ENCODE results near the gene SOCS7. TPM values are rescaled to one million over a fixed set of nuclear protein-coding genes. Genes with fewer than 3 reads are reported as not detected.

Gene SOCS7
- polyA plus RNA-seq (2013, experiment 1 of 2): 4.7 TPM
- polyA plus RNA-seq (2013, experiment 2 of 2): 4.0 TPM

GRCh38 chr17:38351412-38352222 lies at the start of gene SOCS7:
Gene SOCS7 (plus strand): TSS chr17:38351844. CDS start chr17:38352053, 209 bp downstream.
- peak within 1 kb of the TSS; percentile 76 for H3K4me2 ChIP-seq (ENCODE audit: low read length, poor library complexity, severe bottlenecking)
- H3K9me3 ChIP-seq (ENCODE audit: control insufficient read depth, low read length): no peaks in the 10 kb centered on the region
- peaks cover 10% of the 10 kb centered on the region for H3K79me1 ChIP-seq (replicated peaks; ENCODE audit: low read length, poor library complexity, severe bottlenecking)
- H3K4me3 ChIP-seq (ENCODE audit: insufficient read depth in 1 of 2, low read depth in 1 of 2, low read length in 2 of 2): peak within 1 kb of the TSS; percentile 81 to 89
- H3K27ac ChIP-seq (ENCODE audit: low read length, poor library complexity, severe bottlenecking): peak within 1 kb of the TSS; percentile 62
- H2BK15ac ChIP-seq (ENCODE audit: low read depth, poor library complexity, severe bottlenecking): peak within 1 kb of the TSS; percentile 91
- peak; percentile 91 for DNase-seq
- H3K9ac ChIP-seq (ENCODE audit: low read length): peak within 1 kb of the TSS; percentile 86
- H2BK5ac ChIP-seq (ENCODE audit: low read depth, low read length, poor library complexity, severe bottlenecking): no peak within 1 kb of the TSS
- peaks cover 5% of the 10 kb centered on the region for H3K4me1 ChIP-seq (ENCODE audit: control insufficient read depth, insufficient read depth, low read depth, low read length)
- peak within 1 kb of the TSS; percentile 83 to 85 for H3K18ac ChIP-seq (ENCODE audit: low read depth in 1 of 2, low read length in 2 of 2)
- H2AK5ac ChIP-seq (ENCODE audit: low read length, severe bottlenecking): no peak within 1 kb of the TSS
- WGBS: 19% methylated on average over 35 of the region's 84 CpGs
- H4K8ac ChIP-seq (ENCODE audit: low read length): peak within 1 kb of the TSS; percentile 99
- H2AFZ ChIP-seq (ENCODE audit: low read depth, low read length): peak within 1 kb of the TSS; percentile 79
- peak within 1 kb of the TSS; percentile 88 for H2BK120ac ChIP-seq (ENCODE audit: low read depth, low read length)
- peak within 1 kb of the TSS in 1 of 2 experiments; percentile 71 for H3K14ac ChIP-seq (ENCODE audit: low read length in 2 of 2)
- no peaks in the 10 kb centered on the region for H3K27me3 ChIP-seq (ENCODE audit: control insufficient read depth in 1 of 2, insufficient read depth in 1 of 2, low read length in 2 of 2)
- peak within 1 kb of the TSS; percentile 46 to 95 for H3K4ac ChIP-seq (ENCODE audit: low read depth in 1 of 2, low read length in 2 of 2)
- H2BK12ac ChIP-seq (ENCODE audit: low read length in 2 of 2): peak within 1 kb of the TSS in 1 of 2 experiments; percentile 13
- peak within 1 kb of the TSS; percentile 44 for H4K91ac ChIP-seq (ENCODE audit: low read length)
- peak within 1 kb of the TSS; percentile 70 to 99 for H3K23ac ChIP-seq (ENCODE audit: low read length in 2 of 2)
- no peaks in the 10 kb centered on the region for H3K36me3 ChIP-seq (ENCODE audit: control insufficient read depth in 1 of 2, insufficient read depth in 2 of 2, low read depth in 1 of 2, low read length in 2 of 2)

GRCh38 chr17:38315497-38315896 lies 36.1 kb upstream of the SOCS7 start:
- Histone ChIP-seq H3K9me3 (ENCODE audit: control insufficient read depth, low read length) (no peaks in the 10 kb centered on the region), H4K8ac (ENCODE audit: low read length) (no peak overlapping the region), H3K79me1 (replicated peaks; ENCODE audit: low read length, poor library complexity, severe bottlenecking) (no peaks in the 10 kb centered on the region), H2BK120ac (ENCODE audit: low read depth, low read length) (no peak overlapping the region), H3K27ac (ENCODE audit: low read length, poor library complexity, severe bottlenecking) (no peak overlapping the region), H3K4me2 (ENCODE audit: low read length, poor library complexity, severe bottlenecking) (no peak overlapping the region), H4K91ac (ENCODE audit: low read length) (no peak overlapping the region), H2BK15ac (ENCODE audit: low read depth, poor library complexity, severe bottlenecking) (no peak overlapping the region), H3K14ac (ENCODE audit: low read length in 2 of 2) (no peak overlapping the region), H3K4ac (ENCODE audit: low read depth in 1 of 2, low read length in 2 of 2) (no peak overlapping the region), H3K4me1 (ENCODE audit: control insufficient read depth, insufficient read depth, low read depth, low read length) (no peaks in the 10 kb centered on the region), H3K23ac (ENCODE audit: low read length in 2 of 2) (no peak overlapping the region), H2BK12ac (ENCODE audit: low read length in 2 of 2) (no peak overlapping the region), H2BK5ac (ENCODE audit: low read depth, low read length, poor library complexity, severe bottlenecking) (no peak overlapping the region), H3K9ac (ENCODE audit: low read length) (no peak overlapping the region), H3K4me3 (ENCODE audit: insufficient read depth in 1 of 2, low read depth in 1 of 2, low read length in 2 of 2) (no peak overlapping the region), H3K27me3 (ENCODE audit: control insufficient read depth in 1 of 2, insufficient read depth in 1 of 2, low read length in 2 of 2) (no peaks in the 10 kb centered on the region), H2AFZ (ENCODE audit: low read depth, low read length) (no peak overlapping the region), H3K18ac (ENCODE audit: low read depth in 1 of 2, low read length in 2 of 2) (no peak overlapping the region), H3K36me3 (ENCODE audit: control insufficient read depth in 1 of 2, insufficient read depth in 2 of 2, low read depth in 1 of 2, low read length in 2 of 2) (peaks cover 15 to 25% of the 10 kb centered on the region in 2 experiments), H2AK5ac (ENCODE audit: low read length, severe bottlenecking) (no peak overlapping the region)
- DNase-seq: no peak
- WGBS: 67% methylated on average over 3 of the region's 3 CpGs

- Histone ChIP-seq H3K14ac (ENCODE audit: low read length in 2 of 2) (no peak overlapping the region), H3K18ac (ENCODE audit: low read depth in 1 of 2, low read length in 2 of 2) (no peak overlapping the region), H3K4me2 (ENCODE audit: low read length, poor library complexity, severe bottlenecking) (no peak overlapping the region), H3K79me1 (replicated peaks; ENCODE audit: low read length, poor library complexity, severe bottlenecking) (no peaks in the 10 kb centered on the region), H3K9me3 (ENCODE audit: control insufficient read depth, low read length) (no peaks in the 10 kb centered on the region), H3K4ac (ENCODE audit: low read depth in 1 of 2, low read length in 2 of 2) (no peak overlapping the region), H3K4me1 (ENCODE audit: control insufficient read depth, insufficient read depth, low read depth, low read length) (no peaks in the 10 kb centered on the region), H2BK5ac (ENCODE audit: low read depth, low read length, poor library complexity, severe bottlenecking) (no peak overlapping the region), H2AFZ (ENCODE audit: low read depth, low read length) (no peak overlapping the region), H2BK15ac (ENCODE audit: low read depth, poor library complexity, severe bottlenecking) (no peak overlapping the region), H3K9ac (ENCODE audit: low read length) (no peak overlapping the region), H3K27ac (ENCODE audit: low read length, poor library complexity, severe bottlenecking) (no peak overlapping the region), H2BK120ac (ENCODE audit: low read depth, low read length) (no peak overlapping the region), H2AK5ac (ENCODE audit: low read length, severe bottlenecking) (no peak overlapping the region), H2BK12ac (ENCODE audit: low read length in 2 of 2) (no peak overlapping the region), H3K27me3 (ENCODE audit: control insufficient read depth in 1 of 2, insufficient read depth in 1 of 2, low read length in 2 of 2) (no peaks in the 10 kb centered on the region), H3K36me3 (ENCODE audit: control insufficient read depth in 1 of 2, insufficient read depth in 2 of 2, low read depth in 1 of 2, low read length in 2 of 2) (peaks cover 15 to 29% of the 10 kb centered on the region in 2 experiments), H3K4me3 (ENCODE audit: insufficient read depth in 1 of 2, low read depth in 1 of 2, low read length in 2 of 2) (no peak overlapping the region), H4K8ac (ENCODE audit: low read length) (no peak overlapping the region), H4K91ac (ENCODE audit: low read length) (no peak overlapping the region), H3K23ac (ENCODE audit: low read length in 2 of 2) (no peak overlapping the region)
- WGBS: 94% methylated on average over 1 of the region's 3 CpGs
- DNase-seq: peak; percentile 13
Observed at GRCh38 chr17:38317081-38317480, 34.6 kb upstream of the SOCS7 start.

- H2BK12ac ChIP-seq (ENCODE audit: low read length in 2 of 2): no peak overlapping the region
Observed at GRCh38 chr17:38320482-38320881, 31.2 kb upstream of the SOCS7 start.

More at GRCh38 chr17:38320482-38320881, 31.2 kb upstream of the SOCS7 start:
- 96% methylated on average over 10 of the region's 10 CpGs for WGBS
- no peak overlapping the region for H2BK15ac ChIP-seq (ENCODE audit: low read depth, poor library complexity, severe bottlenecking)
- H2AFZ ChIP-seq (ENCODE audit: low read depth, low read length): no peak overlapping the region
- H2BK120ac ChIP-seq (ENCODE audit: low read depth, low read length): no peak overlapping the region
- no peak overlapping the region for H3K4me2 ChIP-seq (ENCODE audit: low read length, poor library complexity, severe bottlenecking)
- H2AK5ac ChIP-seq (ENCODE audit: low read length, severe bottlenecking): no peak overlapping the region
- H3K18ac ChIP-seq (ENCODE audit: low read depth in 1 of 2, low read length in 2 of 2): no peak overlapping the region
- no peak for DNase-seq
- H3K79me1 ChIP-seq (replicated peaks; ENCODE audit: low read length, poor library complexity, severe bottlenecking): no peaks in the 10 kb centered on the region
- no peak overlapping the region for H3K9ac ChIP-seq (ENCODE audit: low read length)
- H3K4me1 ChIP-seq (ENCODE audit: control insufficient read depth, insufficient read depth, low read depth, low read length): peaks cover 2% of the 10 kb centered on the region
- no peak overlapping the region for H3K27ac ChIP-seq (ENCODE audit: low read length, poor library complexity, severe bottlenecking)
- peaks cover 21 to 37% of the 10 kb centered on the region in 2 experiments for H3K36me3 ChIP-seq (ENCODE audit: control insufficient read depth in 1 of 2, insufficient read depth in 2 of 2, low read depth in 1 of 2, low read length in 2 of 2)
- no peaks in the 10 kb centered on the region for H3K9me3 ChIP-seq (ENCODE audit: control insufficient read depth, low read length)
- no peaks in the 10 kb centered on the region for H3K27me3 ChIP-seq (ENCODE audit: control insufficient read depth in 1 of 2, insufficient read depth in 1 of 2, low read length in 2 of 2)
- H3K4ac ChIP-seq (ENCODE audit: low read depth in 1 of 2, low read length in 2 of 2): no peak overlapping the region
- H3K4me3 ChIP-seq (ENCODE audit: insufficient read depth in 1 of 2, low read depth in 1 of 2, low read length in 2 of 2): no peak overlapping the region
- H3K23ac ChIP-seq (ENCODE audit: low read length in 2 of 2): no peak overlapping the region
- H4K8ac ChIP-seq (ENCODE audit: low read length): no peak overlapping the region
- H4K91ac ChIP-seq (ENCODE audit: low read length): no peak overlapping the region
- H2BK5ac ChIP-seq (ENCODE audit: low read depth, low read length, poor library complexity, severe bottlenecking): no peak overlapping the region
- H3K14ac ChIP-seq (ENCODE audit: low read length in 2 of 2): no peak overlapping the region
